Epithelial cell of esophagus (primary cell): Measurements from ENCODE around the gene SEZ6L.

ENCODE experiments used
- DNase-seq: peaks from one replicate; pipeline ENCODE4 v3.0.0; 2010; ENCODE audit warnings: low read depth
- H3K4me3 ChIP-seq: 2 replicates; pipeline ENCODE4 v1.5.1; 2011; ENCODE audit warnings: mild to moderate bottlenecking, low read length, control low read depth
- CTCF ChIP-seq: IDR thresholded peaks from 2 replicates; pipeline ENCODE4 v1.5.1; 2011; ENCODE audit warnings: low read depth, mild to moderate bottlenecking, low read length, control low read depth, inconsistent platforms; ENCODE audit not compliant: insufficient read depth; ENCODE audit errors: missing control alignments

Gene SEZ6L

GRCh38 chr22:26134654-26135330 lies 34.5 kb upstream of the SEZ6L start:
- no peak for DNase-seq
- H3K4me3 ChIP-seq: no peak overlapping the region
- no peak for TF ChIP-seq CTCF

GRCh38 chr22:26135806-26136205 lies 33.5 kb upstream of the SEZ6L start:
- no peak for TF ChIP-seq CTCF
- no peak overlapping the region for H3K4me3 ChIP-seq
- DNase-seq: no peak

GRCh38 chr22:26139310-26139709 lies 30.0 kb upstream of the SEZ6L start:
- no peak for DNase-seq
- H3K4me3 ChIP-seq: no peak overlapping the region
- TF ChIP-seq CTCF: no peak

- DNase-seq: no peak
- H3K4me3 ChIP-seq: no peak overlapping the region
- TF ChIP-seq CTCF: no peak
Measured at GRCh38 chr22:26141831-26142230, 27.4 kb upstream of the SEZ6L start.

- H3K4me3 ChIP-seq: no peak overlapping the region
- no peak for DNase-seq
- TF ChIP-seq CTCF: no peak
Measured at GRCh38 chr22:26143806-26144325, 25.4 kb upstream of the SEZ6L start.

GRCh38 chr22:26159886-26160285 lies 9.4 kb upstream of the SEZ6L start:
- TF ChIP-seq CTCF: no peak
- DNase-seq: no peak
- no peak overlapping the region for H3K4me3 ChIP-seq

- TF ChIP-seq CTCF: no peak
- DNase-seq: no peak
- H3K4me3 ChIP-seq: no peak overlapping the region
Measured at GRCh38 chr22:26161746-26162145, 7.5 kb upstream of the SEZ6L start.
